NCI-H146 treated with DMSO at 0.1 percent for 48 hours (cell line): Measurements from ENCODE around the gene SSC5D.
"Not testable (repeated sequence)": the region's sequence is repeated elsewhere in the genome, so short reads cannot be mapped to it uniquely, and the experiment has no call there.

Experiments used
- DNase-seq: peaks from one replicate; lab custom pipeline; 2025; ENCODE audit not compliant: unreplicated experiment; lab: John Stamatoyannopoulos, UW

The SSC5D gene

DNA sequence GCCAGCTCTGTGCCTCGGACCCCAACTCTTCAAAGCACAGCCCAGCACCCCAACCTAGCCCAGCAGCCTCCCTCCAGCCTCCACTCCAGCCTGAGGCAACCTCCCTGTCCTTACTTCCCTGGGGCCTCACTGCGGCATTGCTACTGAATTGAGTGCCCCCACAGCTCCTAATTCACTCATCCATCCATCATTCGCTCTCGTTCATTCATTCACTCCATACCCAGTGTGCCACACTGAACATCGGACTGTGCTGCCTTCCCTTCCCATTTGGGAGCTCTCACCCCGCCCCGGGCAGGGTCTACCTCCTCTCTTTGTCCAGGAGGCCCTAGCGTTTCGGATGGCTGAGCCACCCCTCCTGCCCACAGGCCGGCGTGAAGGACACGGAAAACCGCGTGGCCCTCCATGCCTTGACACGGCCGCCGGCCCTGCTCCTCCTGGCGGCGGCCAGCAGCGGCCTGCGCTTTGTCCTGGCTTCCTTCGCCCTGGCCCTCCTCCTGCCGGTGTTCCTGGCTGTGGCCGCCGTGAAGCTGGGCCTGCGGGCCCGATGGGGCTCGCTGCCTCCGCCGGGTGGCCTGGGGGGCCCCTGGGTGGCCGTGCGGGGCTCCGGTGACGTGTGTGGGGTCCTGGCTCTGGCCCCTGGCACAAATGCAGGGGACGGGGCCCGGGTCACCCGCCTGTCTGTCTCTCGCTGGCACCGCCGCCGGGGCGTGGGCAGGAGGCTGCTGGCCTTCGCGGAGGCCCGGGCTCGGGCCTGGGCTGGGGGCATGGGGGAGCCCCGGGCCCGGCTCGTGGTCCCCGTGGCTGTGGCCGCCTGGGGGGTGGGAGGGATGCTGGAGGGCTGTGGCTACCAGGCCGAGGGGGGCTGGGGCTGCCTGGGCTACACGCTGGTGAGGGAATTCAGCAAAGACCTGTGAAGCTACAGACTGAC lies 1.9 kb upstream of the SSC5D start:
- DNase-seq, result no peak

DNA sequence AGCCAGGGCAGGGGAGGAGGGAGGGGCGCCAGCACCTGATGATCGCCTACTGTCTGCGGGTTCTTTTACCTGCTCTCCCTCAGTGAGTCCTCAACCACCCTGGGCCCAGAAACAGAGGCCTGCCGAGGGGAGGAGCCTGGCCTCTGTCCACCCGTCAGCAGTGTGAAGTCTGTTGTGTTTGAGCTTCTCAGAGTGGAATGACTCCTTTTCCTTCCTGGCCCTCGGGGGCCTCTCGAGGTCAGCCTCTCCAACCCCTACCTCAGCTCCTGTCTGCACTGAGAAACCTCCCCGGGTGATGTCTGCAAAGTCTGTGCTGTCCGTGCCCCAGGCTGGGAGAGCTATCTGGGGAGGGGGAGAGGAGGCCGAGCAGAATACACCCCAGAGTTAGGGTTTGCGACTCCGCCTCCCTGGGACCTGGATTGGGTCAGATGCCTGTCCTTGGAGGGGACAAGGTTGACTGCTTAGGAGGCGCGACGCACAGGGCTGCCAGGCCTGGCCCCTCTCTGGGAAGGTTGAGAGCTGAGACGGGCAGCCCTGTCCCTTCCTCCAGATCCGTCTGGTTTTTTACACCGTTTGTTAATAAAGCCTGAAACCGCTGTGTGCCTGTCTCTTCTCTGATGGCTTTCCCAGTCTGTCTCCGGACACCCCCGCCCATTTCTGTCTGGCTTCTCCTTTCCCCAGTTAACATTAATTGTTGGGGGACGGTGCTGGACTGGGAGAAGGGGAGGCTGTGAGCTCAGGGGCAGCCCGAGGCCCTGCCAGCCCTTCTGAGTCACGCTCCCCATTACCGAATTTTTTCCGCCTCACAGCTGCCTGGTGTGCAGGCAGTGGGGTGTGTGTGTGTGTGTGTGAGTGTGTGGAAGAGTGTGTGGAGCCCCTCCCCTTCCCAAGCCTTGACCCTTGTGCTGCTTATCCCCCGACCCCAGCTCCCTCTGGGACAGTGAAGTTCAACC lies 989 bp upstream of the SSC5D start:
- no peak for DNase-seq

DNA sequence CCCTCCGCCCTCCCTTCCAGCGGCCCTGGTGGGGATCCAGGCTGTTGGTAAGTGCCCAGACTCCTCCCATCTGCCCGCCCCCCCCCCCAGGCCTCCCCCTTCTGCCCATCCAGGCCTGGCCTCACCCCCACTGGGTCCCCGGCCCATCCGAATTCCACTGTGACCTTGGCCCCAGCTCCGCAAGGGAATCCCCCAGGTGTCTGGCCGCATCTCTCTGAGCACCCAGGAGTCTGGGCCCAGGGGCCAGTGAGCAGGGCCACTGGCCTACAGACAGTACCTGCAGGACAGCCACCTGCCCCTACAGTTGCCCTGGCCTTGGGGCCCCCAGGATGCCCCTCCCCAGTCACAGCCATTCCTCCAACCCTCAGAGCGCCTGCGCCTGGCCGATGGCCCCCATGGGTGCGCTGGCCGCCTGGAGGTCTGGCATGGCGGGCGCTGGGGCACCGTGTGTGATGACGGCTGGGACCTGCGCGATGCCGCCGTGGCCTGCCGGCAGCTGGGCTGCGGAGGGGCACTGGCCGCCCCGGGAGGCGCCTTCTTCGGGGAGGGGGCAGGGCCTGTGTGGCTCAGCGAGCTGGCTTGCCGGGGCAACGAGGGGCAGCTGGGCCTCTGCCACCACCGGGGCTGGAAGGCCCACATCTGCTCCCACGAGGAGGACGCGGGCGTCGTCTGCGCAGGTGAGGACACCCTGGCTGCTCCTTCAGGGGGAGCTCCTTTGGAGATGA lies 912 bp downstream of the SSC5D start:
- no peak for DNase-seq

DNA sequence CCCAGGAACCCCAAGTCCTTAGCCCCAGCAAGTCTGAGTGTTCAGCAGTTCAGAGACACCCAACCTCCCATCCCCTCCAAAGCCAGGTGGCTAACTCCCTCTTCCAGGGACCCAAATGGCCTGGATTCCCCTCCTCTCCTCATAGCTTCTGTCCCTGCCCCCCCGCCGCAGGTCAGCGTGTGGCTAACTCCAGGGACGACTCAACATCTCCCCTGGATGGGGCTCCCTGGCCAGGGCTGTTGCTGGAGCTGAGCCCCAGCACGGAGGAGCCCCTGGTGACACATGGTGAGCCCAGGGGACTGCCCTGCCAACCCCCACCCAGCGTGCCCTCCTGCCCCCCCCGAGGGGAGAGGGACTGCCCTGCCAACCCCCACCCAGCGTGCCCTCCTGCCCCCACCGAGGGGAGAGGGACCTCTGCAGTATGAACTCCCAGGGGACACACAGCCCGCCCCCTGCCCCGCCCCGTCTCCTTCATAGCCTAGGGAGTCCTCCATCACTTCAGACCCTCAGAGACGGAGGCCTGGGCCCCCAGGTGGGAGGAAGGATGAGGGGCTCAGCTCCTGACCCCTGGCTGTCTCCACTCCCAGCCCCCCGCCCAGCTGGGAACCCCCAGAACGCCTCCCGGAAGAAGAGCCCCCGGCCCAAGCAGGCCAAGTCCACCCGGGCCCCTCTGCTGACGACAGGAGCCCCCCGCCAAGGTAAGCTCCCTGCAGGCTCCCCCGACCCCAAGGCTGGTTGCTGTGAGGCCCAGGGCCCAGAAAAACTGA lies 1.7 kb downstream of the SSC5D start:
- no peak for DNase-seq

DNA sequence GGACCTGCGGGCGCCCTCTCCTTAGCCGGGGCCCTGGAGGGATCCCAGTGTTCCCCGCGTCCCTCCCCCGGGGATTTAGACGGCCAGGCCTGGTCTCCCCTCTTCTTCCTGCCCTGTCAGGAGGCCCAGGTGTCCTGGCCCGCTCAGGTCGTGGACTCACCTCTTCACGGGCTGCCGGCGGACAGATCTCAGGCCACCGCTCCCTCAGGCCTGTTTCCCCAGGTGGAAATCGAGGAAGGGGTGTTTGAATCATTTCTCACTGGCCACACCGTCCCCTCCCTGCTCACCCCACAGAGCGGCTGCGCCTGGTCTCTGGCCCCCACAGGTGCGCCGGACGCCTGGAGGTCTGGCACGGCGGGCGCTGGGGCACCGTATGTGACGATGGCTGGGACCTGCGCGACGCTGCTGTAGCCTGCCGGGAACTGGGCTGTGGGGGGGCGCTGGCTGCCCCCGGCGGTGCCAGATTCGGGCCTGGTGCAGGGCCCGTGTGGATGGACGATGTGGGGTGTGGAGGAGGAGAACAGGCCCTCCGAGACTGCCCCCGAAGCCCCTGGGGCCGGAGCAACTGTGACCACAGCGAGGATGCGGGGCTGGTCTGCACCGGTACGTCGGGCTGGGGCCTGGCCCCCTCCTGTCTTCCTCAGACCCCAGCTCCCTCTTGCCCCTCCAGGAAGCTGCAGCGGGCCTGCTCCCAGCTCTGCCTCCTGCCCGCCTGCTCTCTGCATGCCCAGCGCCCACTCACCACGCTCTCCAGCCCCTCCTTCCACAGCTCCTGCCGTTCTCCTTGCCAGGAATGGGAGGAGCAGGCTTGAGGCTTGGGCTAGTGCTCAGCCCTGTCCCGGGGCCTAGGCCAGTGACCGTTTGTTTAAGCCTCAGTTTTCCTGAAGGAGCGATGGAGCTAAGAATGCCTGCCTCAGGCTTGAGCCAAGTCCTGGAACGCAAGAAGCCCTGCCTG lies 2.5 kb downstream of the SSC5D start:
- DNase-seq, result no peak

DNA sequence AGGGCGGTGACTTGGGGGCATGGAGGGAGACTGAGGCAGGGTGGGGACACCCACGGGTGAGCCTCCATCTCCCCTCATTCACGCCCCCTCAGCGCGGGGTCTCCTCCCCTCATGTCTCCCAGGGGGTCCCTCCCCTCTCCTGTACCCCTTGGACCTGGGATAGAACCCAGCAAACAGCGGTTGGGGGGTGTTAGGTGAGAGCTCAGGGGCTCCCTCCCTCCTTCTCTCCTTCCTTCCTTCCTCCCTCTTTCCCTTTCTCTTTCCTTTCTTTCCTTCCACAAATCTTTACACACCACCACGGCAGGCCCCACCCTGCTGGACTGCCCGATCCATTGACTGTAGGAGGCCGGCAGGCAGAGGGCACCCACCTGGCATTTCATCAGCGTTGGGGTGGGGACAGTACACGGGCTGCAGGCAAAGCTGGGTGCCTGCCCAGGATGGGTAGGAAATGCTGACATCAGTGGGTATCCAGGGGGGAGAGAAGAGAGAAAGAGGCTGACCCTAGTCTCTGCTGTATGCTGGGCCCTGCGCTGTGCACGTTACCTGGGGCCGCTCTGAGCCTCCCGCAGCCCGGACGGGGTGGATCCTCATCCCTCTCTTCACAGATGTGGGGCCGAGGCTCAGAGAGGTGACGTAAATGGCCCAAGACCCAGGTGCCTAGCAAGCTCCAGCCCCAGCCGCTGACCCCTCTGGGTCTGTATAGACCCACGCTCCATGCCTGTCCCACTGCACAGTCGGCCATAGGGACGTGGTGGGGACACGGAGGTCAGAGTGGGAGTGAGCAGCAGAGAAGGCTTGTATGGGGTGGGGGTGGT lies 3.5 kb downstream of the SSC5D start:
- no peak for DNase-seq

DNA sequence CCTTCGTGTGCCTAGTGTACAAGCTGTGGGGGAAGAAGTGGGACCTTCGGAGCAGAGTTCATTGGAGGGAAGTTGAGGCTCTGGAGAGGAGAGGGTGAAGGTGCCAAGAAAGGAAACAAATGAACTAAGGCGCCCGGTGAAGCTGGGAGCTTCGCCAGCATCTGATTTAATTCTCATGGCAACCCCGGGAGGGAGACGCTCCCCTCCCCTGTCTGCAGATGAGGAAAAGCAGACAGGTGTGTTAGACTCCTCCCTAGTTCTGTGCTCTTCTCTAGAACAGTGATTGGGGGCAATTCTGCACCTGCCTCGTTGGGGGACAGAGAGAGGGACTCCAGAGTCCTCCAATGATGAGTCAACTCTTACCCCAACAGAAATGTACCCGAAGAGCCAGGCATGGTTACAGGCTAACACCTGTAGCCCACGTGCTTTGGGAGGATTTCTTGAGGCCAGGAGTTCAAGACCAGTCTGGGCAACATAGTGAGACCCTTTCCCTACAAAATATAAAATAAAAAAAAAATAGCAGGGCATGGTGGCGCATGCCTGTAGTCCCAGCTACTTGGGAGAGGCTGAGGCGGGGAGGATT lies 4.2 kb downstream of the SSC5D start:
- DNase-seq, result peak; percentile 41

DNA sequence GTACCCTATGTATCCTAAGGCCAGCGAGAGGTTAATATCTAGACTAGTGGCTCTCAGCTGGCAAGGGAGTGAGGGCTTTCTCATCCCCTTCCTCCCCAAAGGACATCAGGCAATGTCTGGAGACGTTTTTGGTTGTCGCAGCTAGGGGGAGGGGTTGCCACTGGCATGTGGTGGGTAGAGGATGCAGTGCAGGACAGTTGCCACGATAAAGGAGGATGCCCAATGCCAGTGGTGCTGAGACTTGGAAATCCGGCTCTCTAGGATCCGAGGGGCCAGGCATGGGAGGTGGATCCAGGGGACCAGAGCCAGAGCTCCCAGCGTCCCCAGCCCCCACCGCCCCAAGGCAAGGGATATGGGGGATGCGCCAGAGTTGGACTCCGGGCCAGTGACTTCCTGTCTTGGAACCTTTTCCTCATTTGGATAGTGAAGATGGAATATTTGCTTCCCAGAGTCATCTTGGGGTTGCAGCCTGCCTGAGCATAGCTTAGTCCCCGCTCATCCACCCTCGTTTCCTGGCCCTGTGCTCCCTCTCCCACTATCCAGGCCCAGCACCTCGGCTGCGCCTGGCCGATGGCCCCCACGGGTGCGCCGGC lies 4.9 kb downstream of the SSC5D start:
- no peak for DNase-seq

DNA sequence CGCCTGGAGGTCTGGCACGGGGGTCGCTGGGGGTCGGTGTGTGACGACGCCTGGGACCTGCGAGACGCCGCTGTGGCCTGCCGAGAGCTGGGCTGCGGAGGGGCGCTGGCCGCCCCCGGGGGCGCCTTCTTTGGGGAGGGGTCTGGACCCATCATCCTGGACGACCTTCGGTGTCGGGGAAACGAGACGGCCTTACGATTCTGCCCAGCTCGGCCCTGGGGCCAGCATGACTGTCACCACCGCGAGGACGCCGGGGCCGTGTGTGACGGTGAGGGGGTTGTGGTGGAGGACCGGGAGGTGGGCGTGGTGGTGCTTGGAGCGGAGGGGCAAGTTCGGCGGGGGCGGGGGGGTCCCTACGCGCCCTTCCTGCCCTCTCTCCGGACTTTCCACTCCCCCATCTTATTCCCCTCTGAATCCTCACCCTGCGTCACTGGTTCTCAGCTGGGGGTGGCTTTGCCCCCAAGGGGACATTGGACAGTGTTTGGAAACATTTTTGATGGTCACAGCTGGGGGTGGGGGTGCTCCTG lies 5.5 kb downstream of the SSC5D start:
- DNase-seq, result no peak

DNA sequence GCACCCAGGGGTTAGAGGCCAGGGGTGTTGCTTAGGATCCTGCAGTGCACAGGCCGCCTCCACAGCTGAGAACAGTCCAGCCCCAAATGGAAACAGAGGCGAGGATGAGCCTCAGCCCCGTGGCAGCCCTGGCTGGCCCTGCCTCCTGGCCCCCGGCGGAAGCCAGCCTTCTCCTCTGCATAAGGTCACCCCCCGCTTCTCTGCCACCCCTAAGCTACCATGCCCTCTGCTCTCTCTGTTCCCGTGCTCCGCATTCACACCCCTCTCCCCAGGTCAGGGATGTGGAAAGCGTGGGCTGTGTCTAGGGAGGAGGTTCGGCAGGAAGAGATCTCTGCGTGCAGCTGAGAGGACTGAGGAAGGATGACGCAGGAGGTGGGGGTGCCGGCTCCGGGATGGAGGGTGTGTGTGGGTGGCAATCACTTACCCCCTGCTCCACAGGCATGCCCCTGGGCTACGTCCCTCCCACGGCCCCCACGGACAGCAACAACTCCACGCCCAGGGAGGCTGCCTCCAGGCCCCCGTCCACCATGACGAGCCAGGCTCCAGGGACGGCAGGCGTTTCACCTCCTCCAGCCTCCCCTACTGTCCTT lies 6.0 kb downstream of the SSC5D start:
- DNase-seq, result no peak

DNA sequence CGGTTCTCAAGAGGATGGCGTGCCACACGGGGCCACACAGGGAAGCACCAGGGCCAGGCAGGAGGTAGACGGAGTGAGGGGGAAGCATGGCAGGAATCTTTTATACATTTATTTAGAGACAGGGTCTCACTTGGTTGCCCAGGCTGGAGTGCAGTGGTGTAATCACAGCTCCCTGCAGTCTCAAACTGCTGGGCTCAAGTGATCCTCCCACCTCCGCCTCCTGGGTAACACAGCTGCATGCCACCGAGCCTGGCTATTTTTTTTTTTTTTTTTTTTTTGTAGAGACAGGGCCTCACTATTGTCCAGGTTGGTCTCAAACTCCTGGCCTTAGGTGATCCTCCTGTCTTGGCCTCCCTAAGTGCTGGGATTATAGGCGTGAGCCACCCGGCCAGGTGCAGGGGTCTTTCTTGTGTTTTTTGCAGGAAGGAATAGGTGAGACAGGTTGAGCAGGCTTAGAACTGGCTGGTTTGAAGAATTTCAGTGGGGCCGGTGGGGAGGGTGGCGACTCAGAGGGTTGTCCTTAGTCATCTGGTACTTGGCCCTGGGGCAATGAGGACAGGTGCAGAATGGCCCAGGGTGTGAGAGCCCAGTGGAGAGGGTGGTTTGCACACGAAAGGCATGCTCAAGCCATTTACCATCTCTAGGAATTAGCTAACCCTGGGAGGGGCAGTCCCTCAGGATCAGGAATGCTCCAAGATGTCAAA lies 7.6 kb downstream of the SSC5D start:
- DNase-seq, result peak; percentile 63

DNA sequence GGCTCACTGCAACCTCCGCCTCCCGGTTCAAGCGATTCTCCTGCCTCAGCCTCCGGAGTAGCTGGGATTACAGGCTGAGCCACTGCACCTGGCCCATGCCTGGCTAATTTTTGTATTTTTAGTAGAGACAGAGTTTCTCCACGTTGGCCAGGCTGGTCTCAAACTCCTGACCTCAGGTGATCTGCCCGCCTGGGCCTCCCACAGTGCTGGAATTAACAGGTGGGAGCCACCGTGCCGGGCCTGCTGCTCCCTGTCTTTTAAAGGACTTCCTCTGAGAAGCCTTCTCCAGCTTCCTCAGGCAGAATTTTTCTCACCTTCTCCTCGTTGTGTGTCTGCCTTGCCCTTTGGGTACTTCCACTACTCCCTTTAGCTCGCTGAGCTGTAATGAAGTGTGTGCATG lies 8.6 kb downstream of the SSC5D start:
- not testable (repeated sequence) for DNase-seq

DNA sequence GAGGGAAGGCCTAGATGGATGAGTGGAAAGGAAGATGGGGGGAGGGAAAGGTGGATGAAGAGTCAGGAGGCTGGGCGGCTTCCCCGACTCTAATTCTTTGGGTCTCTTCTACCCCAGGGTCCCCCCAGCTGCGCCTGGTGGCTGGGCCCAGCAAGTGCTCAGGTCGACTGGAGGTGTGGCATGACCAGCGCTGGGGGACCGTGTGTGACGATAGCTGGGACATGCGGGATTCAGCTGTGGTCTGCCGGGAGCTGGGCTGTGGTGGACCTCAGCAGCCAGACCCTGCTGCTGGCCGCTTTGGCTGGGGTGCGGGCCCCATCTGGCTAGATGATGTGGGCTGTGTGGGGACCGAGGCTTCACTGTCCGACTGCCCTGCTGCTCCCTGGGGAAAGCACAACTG lies 9.5 kb downstream of the SSC5D start:
- DNase-seq, result no peak

DNA sequence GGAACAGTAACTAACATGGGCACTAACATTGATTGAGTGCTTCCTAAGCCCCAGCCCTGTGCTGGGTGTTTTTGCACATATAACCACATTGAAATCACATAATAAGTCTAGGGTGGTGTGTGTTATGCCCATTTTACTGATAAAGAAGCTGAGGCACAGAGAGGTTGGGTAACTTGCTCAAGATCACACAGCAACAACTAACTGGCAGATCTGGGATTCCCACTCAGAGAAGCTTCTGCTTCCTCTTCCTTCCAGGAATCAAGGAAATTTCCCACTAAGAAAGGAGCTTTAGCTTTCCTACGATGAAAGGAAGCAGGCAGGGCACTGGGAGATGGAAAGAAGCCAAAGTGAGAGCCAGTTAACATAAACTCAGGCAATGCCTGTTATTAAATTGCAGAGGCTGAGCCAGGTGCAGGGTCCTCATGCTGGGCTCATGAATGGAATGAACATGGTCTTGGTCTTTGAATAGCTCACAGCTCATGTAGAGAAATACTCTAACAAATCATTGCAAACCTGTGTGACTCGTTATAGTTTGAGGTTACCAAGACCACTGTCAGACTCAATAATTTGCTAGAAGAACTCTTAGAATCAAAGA lies 10.1 kb downstream of the SSC5D start:
- DNase-seq, result peak; percentile 18

DNA sequence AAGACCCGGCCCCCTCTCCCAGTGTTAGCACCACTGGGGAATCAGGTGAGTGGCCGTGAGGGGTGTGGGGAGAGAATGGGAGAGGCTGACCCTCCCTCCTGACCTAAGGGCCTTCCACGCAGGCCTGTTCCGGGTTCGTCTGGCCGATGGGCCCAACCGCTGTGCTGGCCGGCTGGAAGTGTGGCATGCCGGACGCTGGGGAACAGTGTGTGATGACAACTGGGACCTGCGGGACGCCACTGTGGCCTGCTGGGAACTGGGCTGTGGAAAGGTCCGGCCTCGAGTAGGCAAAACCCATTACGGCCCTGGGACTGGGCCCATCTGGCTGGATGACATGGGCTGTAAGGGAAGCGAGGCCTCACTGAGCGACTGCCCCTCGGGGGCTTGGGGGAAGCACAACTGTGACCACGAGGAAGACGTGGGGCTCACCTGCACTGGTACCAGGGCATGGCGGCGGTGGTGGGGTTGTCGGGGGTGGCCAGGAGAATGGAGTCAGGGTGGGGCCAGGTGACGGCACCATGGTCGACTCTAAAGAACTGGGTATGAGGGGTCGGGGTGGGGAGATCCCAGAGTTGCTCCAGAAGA lies 12.2 kb downstream of the SSC5D start:
- no peak for DNase-seq
